Mesenchymal stem cell (in vitro differentiated cells and primary cell): Measurements from ENCODE around the gene ZNF407.
A peak's percentile ranks its signal among the peaks of the same experiment; 100 is the strongest.

ENCODE experiments used
- DNase-seq: peaks from one replicate; pipeline ENCODE4 v3.0.0-alpha.2; 2013
- H2AFZ ChIP-seq: one replicate; pipeline ENCODE4 v1.6.1; 2013; ENCODE audit warnings: low read depth, mild to moderate bottlenecking, control low read depth, inconsistent platforms, low read length, moderate library complexity
- H2AK5ac ChIP-seq: 2 replicates; pipeline ENCODE4 v1.6.1; 2013; ENCODE audit warnings: low read length, moderate library complexity, mild to moderate bottlenecking, inconsistent platforms; ENCODE audit not compliant: severe bottlenecking
- H2BK120ac ChIP-seq: one replicate; pipeline ENCODE4 v1.6.1; 2013; ENCODE audit warnings: low read depth, mild to moderate bottlenecking, inconsistent platforms, low read length, moderate library complexity
- H2BK12ac ChIP-seq, 2 experiments: one replicate each; pipeline ENCODE4 v1.6.1; 2013; ENCODE audit warnings: inconsistent platforms in 2 of 2, low read length in 2 of 2, mild to moderate bottlenecking in 2 of 2, moderate library complexity in 2 of 2, control low read depth in 1 of 2
- H2BK15ac ChIP-seq: one replicate; pipeline ENCODE4 v1.6.1; 2013; ENCODE audit warnings: mild to moderate bottlenecking, low read depth, inconsistent platforms; ENCODE audit not compliant: poor library complexity, severe bottlenecking
- H2BK5ac ChIP-seq: 2 replicates; pipeline ENCODE4 v1.6.1; 2013; ENCODE audit warnings: low read depth, mild to moderate bottlenecking, low read length, control low read depth, inconsistent platforms; ENCODE audit not compliant: poor library complexity, severe bottlenecking
- H3K14ac ChIP-seq, 2 experiments: one replicate each; pipeline ENCODE4 v1.6.1; 2013; ENCODE audit warnings: inconsistent platforms in 2 of 2, low read length in 2 of 2, control low read depth in 1 of 2, mild to moderate bottlenecking in 1 of 2, moderate library complexity in 1 of 2
- H3K18ac ChIP-seq, 2 experiments: one replicate each; pipeline ENCODE4 v1.6.1; 2013; ENCODE audit warnings: inconsistent platforms in 2 of 2, low read length in 2 of 2, control low read depth in 1 of 2, low read depth in 1 of 2, mild to moderate bottlenecking in 1 of 2
- H3K23ac ChIP-seq, 2 experiments: one replicate each; pipeline ENCODE4 v1.6.1; 2013; ENCODE audit warnings: inconsistent platforms in 2 of 2, low read length in 2 of 2, mild to moderate bottlenecking in 2 of 2, moderate library complexity in 2 of 2, control low read depth in 1 of 2
- H3K27ac ChIP-seq: 2 replicates; pipeline ENCODE4 v1.5.1; 2013; ENCODE audit warnings: mild to moderate bottlenecking, moderate library complexity, low read length, control low read depth, inconsistent platforms; ENCODE audit not compliant: poor library complexity, severe bottlenecking
- H3K27me3 ChIP-seq, 2 experiments: 2 replicates each; pipeline versions ENCODE4 v1.6.1 to v1.7.0; 2013; ENCODE audit warnings: low read length in 2 of 2, mild to moderate bottlenecking in 2 of 2, moderate library complexity in 2 of 2, control low read depth in 1 of 2, inconsistent platforms in 1 of 2; ENCODE audit not compliant: control insufficient read depth in 1 of 2, insufficient read depth in 1 of 2
- H3K36me3 ChIP-seq, 2 experiments: 2 replicates each; pipeline versions ENCODE4 v1.6.1 to v1.7.0; 2013; ENCODE audit warnings: low read length in 2 of 2, control low read depth in 1 of 2, inconsistent platforms in 1 of 2, low read depth in 1 of 2, mild to moderate bottlenecking in 1 of 2; ENCODE audit not compliant: insufficient read depth in 2 of 2, control insufficient read depth in 1 of 2
- H3K4ac ChIP-seq, 2 experiments: one replicate each; pipeline ENCODE4 v1.6.1; 2013; ENCODE audit warnings: inconsistent platforms in 2 of 2, low read length in 2 of 2, mild to moderate bottlenecking in 2 of 2, moderate library complexity in 2 of 2, control low read depth in 1 of 2, low read depth in 1 of 2
- H3K4me1 ChIP-seq: 2 replicates; pipeline ENCODE4 v1.6.1; 2013; ENCODE audit warnings: low read depth, low read length, control low read depth; ENCODE audit not compliant: control insufficient read depth, insufficient read depth
- H3K4me2 ChIP-seq: 2 replicates; pipeline ENCODE4 v1.6.1; 2013; ENCODE audit warnings: low read length, mild to moderate bottlenecking, inconsistent platforms; ENCODE audit not compliant: poor library complexity, severe bottlenecking
- H3K4me3 ChIP-seq, 2 experiments: 2 replicates each; pipeline versions ENCODE4 v1.5.1 to v1.7.0; 2013; ENCODE audit warnings: low read length in 2 of 2, mild to moderate bottlenecking in 2 of 2, control low read depth in 1 of 2, low read depth in 1 of 2; ENCODE audit not compliant: insufficient read depth in 1 of 2
- H3K79me1 ChIP-seq: replicated peaks from 2 replicates; pipeline ENCODE4 v1.6.1; 2013; ENCODE audit warnings: mild to moderate bottlenecking, control low read depth, low read length, inconsistent platforms; ENCODE audit not compliant: poor library complexity, severe bottlenecking
- H3K9ac ChIP-seq: 2 replicates; pipeline ENCODE4 v1.7.0; 2013; ENCODE audit warnings: mild to moderate bottlenecking, low read length, moderate library complexity
- H3K9me3 ChIP-seq: 2 replicates; pipeline ENCODE4 v1.7.0; 2013; ENCODE audit warnings: mild to moderate bottlenecking, low read length; ENCODE audit not compliant: control insufficient read depth
- H4K8ac ChIP-seq: one replicate; pipeline ENCODE4 v1.6.1; 2013; ENCODE audit warnings: inconsistent platforms, mild to moderate bottlenecking, low read length, moderate library complexity
- H4K91ac ChIP-seq: one replicate; pipeline ENCODE4 v1.6.1; 2013; ENCODE audit warnings: mild to moderate bottlenecking, low read length, inconsistent platforms
- WGBS: methylation state at CpG from one replicate; pipeline ENCODE4 v1.1.7; 2013; ENCODE audit warnings: mixed read lengths; 5-methylcytosine and 5-hydroxymethylcytosine counted together

ZNF407 gene

DNA sequence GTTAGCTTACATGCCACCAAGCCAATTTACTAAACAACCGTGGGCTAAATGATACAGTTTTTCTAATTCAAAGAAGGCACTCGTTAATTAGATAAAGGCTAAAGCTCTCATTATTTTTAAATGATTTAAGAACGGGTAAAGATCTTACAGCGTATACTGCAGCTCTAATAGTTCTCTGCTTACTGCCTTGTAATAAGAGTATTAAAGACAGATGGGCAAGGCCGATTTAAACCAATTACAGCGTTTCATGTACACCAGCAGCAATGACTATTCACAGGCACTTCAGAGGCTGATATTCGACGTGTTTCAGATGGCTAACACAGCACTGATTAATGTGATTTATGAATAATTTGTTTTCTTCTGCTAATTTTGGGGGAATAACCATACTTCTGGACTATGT lies 259.3 kb downstream of the ZNF407 start:
- DNase-seq: no peak
- Histone ChIP-seq H4K8ac (no peak overlapping the region), H3K14ac (no peak overlapping the region), H2BK5ac (no peak overlapping the region), H3K4me1 (no peaks in the 10 kb centered on the region), H3K27me3 (no peaks in the 10 kb centered on the region), H4K91ac (no peak overlapping the region), H2AFZ (no peak overlapping the region), H2BK12ac (no peak overlapping the region), H3K18ac (no peak overlapping the region), H3K9ac (no peak overlapping the region), H3K4me3 (no peak overlapping the region), H3K79me1 (peaks cover 2% of the 10 kb centered on the region), H3K23ac (no peak overlapping the region), H3K27ac (no peak overlapping the region), H2AK5ac (no peak overlapping the region), H3K36me3 (no peaks in the 10 kb centered on the region), H2BK15ac (no peak overlapping the region), H2BK120ac (no peak overlapping the region), H3K4me2 (no peak overlapping the region), H3K4ac (no peak overlapping the region), H3K9me3 (no peaks in the 10 kb centered on the region)
- WGBS: 96% methylated on average over 6 of the region's 8 CpGs

DNA sequence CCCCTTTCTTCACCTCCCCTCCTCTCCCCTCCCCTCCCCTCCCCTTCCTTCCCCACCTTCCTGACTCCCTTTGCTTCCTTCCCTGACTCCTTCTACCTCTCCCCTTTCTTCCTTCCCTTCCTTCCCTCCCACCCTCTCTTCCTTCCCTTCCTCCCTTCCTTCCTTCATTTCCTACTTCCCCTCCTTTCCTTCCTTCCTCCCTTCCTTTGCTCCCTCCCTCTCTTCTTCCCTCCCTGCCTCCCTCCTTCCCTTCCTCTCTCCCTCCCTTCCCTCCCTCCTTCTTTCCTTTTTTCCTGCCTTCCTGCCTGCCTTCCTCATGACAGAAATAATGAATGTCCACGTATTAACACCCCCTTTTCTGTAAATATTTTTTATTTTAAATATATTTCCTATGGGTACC lies 260.2 kb downstream of the ZNF407 start:
- no peak for DNase-seq
- H3K18ac ChIP-seq: no peak overlapping the region
- no peak overlapping the region for H3K27ac ChIP-seq
- no peaks in the 10 kb centered on the region for H3K27me3 ChIP-seq
- no peaks in the 10 kb centered on the region for H3K4me1 ChIP-seq
- no peak overlapping the region for H2BK120ac ChIP-seq
- no CpG with 5 or more reads among the region's 1 CpG for WGBS
- H3K36me3 ChIP-seq: no peaks in the 10 kb centered on the region
- no peak overlapping the region for H3K9ac ChIP-seq
- H3K14ac ChIP-seq: no peak overlapping the region
- no peak overlapping the region for H2BK5ac ChIP-seq
- H3K4me2 ChIP-seq: no peak overlapping the region
- H3K4me3 ChIP-seq: no peak overlapping the region
- H4K91ac ChIP-seq: no peak overlapping the region
- peaks cover 2% of the 10 kb centered on the region for H3K79me1 ChIP-seq
- no peak overlapping the region for H4K8ac ChIP-seq
- H2BK12ac ChIP-seq: no peak overlapping the region
- H2AK5ac ChIP-seq: no peak overlapping the region
- H3K23ac ChIP-seq: no peak overlapping the region
- H3K9me3 ChIP-seq: no peaks in the 10 kb centered on the region
- no peak overlapping the region for H2BK15ac ChIP-seq
- no peak overlapping the region for H3K4ac ChIP-seq
- no peak overlapping the region for H2AFZ ChIP-seq

DNA sequence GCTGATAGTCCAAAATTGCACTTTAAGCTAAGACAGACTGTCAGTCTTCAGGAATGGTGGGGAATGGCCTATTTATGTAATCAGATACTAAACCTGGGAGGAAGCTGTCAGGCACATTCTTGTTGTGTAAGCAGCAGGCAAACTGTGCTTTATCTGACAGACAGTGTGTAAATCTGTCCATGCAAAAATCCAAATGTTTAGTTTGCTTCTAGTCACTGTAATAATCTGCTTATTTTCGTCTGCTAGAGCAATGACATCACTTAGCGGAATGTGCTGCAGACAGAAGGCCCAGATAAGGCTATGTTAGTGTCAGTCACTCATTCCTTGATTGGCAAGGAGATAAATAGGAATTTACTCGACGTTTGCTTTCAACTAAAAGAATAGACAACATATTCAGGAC lies 263.5 kb downstream of the ZNF407 start:
- Histone ChIP-seq H3K4me2 (no peak overlapping the region), H2BK120ac (no peak overlapping the region), H4K91ac (no peak overlapping the region), H3K4ac (no peak overlapping the region), H3K27ac (no peak overlapping the region), H2BK15ac (no peak overlapping the region), H3K23ac (no peak overlapping the region), H3K14ac (no peak overlapping the region), H2BK5ac (no peak overlapping the region), H3K4me3 (no peak overlapping the region), H2BK12ac (no peak overlapping the region), H3K4me1 (no peaks in the 10 kb centered on the region), H3K9me3 (no peaks in the 10 kb centered on the region), H3K79me1 (peaks cover 2% of the 10 kb centered on the region), H2AFZ (no peak overlapping the region), H2AK5ac (no peak overlapping the region), H4K8ac (no peak overlapping the region), H3K27me3 (no peaks in the 10 kb centered on the region), H3K9ac (no peak overlapping the region), H3K36me3 (no peaks in the 10 kb centered on the region), H3K18ac (no peak overlapping the region)
- WGBS: 36% methylated on average over 2 of the region's 4 CpGs
- peak; percentile 68 for DNase-seq

DNA sequence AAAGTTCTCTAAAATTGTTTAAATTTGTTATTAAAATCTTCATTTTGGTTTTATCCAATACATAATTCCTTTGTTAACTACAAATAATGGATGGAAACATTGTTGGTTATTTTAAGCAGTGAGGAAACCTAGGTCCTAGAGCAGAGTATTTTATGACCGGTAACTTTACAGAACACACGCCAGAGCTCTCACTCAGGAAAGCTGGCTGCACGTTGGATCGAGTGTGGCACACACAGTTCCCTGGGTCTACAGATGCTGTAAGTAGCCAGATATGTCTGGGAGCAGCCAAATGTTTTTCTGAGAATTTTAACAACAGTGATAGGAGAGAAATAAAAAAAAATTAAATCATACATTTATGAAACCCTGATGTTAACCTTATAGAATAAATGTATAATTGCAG lies 264.4 kb downstream of the ZNF407 start:
- no peaks in the 10 kb centered on the region for H3K36me3 ChIP-seq
- no peak overlapping the region for H3K23ac ChIP-seq
- H4K91ac ChIP-seq: no peak overlapping the region
- no peak overlapping the region for H3K4me3 ChIP-seq
- no peak overlapping the region for H2BK12ac ChIP-seq
- H3K79me1 ChIP-seq: peaks cover 2% of the 10 kb centered on the region
- H3K27me3 ChIP-seq: no peaks in the 10 kb centered on the region
- H3K9me3 ChIP-seq: no peaks in the 10 kb centered on the region
- H3K18ac ChIP-seq: no peak overlapping the region
- H3K27ac ChIP-seq: no peak overlapping the region
- H2AK5ac ChIP-seq: no peak overlapping the region
- H2BK5ac ChIP-seq: no peak overlapping the region
- H4K8ac ChIP-seq: no peak overlapping the region
- no peak overlapping the region for H2BK120ac ChIP-seq
- no peak for DNase-seq
- no peak overlapping the region for H3K14ac ChIP-seq
- H3K9ac ChIP-seq: no peak overlapping the region
- no peak overlapping the region for H2BK15ac ChIP-seq
- no peak overlapping the region for H2AFZ ChIP-seq
- H3K4ac ChIP-seq: no peak overlapping the region
- H3K4me2 ChIP-seq: no peak overlapping the region
- 51% methylated on average over 4 of the region's 4 CpGs for WGBS
- H3K4me1 ChIP-seq: no peaks in the 10 kb centered on the region
